GM19467 (cell line): ENCODE results near the gene VSX2.
"Not testable (repeated sequence)": the region's sequence is repeated elsewhere in the genome, so short reads cannot be mapped to it uniquely, and the experiment has no call there.

ENCODE experiments used
- ATAC-seq: cut with Tn5 transposase; IDR thresholded peaks from one replicate; pipeline ENCODE4 v1.9.1; 2021; ENCODE audit warnings: mild to moderate bottlenecking, moderate library complexity; ENCODE audit not compliant: unreplicated experiment

Gene VSX2

DNA sequence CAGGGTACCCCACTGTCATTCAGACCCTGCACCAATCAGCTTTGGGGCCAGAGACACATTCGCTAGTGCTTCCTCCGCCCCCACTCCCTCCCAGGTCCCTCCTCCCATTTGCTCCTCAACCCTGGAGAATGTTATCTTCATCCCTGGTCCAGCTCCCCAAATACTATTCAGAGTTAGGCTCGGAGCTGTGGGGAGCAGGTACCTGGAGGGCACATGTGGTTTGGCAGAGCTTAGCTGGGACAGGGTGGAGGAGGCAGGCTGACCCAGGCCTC, 19.5 kb downstream of the VSX2 start:
- no peak for ATAC-seq

DNA sequence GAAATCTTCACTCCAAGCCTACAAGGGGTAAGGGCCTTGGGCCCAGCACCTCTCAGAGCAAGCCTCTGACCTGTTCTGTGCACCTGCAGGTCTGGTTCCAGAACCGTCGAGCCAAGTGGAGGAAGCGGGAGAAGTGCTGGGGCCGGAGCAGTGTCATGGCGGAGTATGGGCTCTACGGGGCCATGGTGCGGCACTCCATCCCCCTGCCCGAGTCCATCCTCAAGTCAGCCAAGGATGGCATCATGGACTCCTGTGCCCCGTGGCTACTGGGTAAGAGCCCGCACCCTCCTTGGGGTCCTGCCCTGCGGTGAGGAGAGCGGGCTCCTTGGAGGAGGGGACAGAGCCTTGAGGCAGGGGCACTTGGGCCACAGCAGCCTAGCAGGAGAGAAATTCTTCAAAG, 20.3 kb downstream of the VSX2 start:
- no peak for ATAC-seq

DNA sequence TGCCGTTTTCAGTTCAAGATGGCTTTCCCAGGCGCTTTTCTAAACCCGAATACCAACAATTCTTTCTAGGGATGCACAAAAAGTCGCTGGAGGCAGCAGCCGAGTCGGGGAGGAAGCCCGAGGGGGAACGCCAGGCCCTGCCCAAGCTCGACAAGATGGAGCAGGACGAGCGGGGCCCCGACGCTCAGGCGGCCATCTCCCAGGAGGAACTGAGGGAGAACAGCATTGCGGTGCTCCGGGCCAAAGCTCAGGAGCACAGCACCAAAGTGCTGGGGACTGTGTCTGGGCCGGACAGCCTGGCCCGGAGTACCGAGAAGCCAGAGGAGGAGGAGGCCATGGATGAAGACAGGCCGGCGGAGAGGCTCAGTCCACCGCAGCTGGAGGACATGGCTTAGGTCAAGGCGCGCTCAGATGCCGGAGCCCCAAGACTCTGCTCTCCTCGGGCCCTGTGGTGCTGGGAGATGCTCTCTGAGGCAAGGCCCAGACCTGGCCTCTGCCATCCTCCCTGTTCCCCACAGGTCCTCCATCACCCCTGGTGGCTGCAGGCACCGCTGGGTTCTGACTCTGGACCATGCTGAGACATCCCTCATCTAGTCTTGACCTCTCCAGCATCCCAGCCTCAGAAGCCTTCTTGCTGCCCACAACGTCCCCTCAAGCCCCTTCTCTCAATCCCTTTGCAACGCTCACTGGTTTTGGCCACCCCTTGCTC, 21.4 kb downstream of the VSX2 start:
- no peak for ATAC-seq

DNA sequence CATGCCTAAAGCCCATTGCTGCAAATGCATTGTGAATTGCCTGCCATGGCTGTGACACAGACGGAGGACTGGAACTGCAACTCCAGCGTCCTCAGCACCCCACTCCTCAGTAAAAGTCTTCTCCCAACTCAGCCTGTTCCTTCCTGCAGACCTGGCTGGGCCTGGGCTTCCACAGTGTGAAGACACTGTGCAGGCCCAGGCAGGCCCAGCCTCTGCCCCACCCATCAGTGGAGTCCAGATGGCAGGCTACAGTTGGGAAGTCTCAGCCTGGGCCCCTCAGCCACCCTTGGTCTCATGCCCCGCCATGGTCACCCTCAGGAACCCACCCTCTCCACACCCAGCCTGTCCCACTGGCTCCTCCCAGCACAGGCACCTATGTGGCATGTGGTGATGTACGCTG, 22.0 kb downstream of the VSX2 start:
- ATAC-seq = no peak

DNA sequence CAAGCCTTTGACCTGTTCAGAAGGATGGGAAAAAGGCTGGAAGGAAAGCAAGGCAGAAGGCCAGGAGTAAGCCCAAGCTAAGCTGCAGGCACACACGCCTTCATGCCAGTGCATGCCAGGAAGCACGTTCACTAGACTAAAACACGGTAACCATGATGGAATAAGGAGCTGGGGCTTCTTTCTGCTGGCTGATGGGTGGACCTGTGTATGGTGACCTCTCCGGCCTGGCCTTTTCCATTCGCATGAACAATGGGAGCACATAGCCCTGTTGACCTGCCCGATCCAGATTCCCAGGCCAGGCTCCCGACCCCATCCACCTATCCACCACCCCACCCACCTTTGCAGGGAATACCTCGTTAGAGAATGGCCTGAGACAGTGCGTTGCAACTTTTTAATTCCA, 22.8 kb downstream of the VSX2 start:
- ATAC-seq = no peak

DNA sequence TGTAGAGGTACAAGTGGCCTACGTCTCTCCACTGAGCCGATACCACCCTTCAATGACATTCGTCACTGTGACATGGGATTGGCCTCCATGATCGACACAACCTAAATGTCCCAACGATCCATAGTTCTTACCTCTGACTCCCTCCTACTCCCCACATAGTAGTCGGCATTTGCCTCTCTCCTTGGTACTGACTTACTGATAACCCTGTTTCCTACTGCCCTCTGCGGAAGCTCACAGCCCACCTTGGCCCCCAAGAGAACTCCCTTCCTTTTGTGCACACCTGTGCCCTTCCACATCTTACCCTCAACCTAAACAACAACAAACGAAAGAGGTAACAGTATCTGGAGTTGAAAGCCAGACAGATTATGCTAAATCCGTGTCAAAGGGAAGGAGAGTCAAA, 23.9 kb downstream of the VSX2 start:
- no peak for ATAC-seq

DNA sequence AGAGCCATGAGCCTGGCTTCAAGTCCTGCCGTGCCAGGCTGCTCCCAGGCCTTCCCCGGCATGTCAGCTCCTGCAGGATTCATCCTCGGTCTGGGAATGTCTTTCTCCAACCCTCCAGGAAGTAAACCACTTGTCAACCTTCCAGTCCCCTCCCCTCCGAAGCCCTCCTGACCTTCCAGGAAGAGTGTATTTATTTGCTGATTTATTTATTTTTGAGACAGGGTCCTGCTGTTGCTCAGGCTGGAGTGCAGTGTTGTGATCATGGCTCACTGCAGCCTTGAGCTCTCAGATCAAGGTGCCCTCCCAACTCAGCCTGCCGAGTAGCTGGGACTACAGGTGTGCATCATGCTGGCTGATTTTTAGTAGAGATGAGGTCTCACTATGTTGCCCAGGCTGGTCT, 24.7 kb downstream of the VSX2 start:
- ATAC-seq = no peak

DNA sequence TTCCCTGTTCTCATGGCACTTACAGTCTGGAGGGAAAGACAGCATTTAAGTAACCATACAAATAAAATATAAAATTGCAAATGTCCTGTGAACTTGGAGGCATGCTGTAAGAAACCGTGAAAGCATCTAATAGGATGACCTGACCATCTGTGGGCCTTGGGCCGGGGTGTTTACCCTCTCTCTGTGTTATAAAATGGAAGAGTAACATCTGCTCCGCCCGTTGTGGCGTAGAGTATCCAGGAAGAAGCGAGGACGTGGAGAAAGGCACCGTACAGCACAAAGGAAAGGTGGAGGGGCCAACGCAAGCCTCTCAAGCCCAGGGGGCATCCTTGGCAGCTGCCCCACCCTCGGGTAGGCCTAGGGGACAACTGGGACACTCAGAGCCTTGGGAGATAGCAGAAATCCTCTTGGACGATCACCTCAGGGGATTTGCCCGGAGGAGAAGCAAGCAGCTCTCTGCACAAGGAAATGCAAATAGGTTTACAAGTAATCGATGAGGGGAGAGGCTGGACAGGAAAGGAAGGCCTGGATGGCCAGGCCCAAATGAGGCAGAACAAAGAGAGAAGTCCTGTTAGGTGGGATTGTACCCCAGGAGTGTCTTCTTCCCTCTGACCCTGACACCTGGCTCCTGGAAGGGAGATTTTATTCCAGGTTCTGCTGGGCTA, 26.2 kb downstream of the VSX2 start:
- ATAC-seq = no peak

DNA sequence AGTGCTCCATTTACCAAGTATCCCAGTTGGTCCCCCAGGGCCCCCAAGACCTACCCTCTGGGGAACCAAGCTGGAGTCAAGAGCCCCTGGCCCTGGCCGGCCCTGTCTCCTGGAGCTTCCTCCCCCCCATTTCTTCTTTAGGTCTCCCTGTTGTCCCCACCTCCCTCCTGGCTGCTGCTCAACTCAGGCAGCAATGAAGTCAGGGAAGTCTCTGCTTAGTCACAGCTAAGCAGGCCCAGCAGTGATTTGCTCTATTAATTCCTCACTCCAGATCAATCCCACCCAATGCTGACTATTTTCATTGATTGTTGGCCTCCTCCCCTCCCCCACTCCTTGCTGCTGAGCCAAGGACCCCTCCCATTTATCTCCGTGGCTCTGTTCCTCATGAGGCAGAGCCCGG, 28.3 kb downstream of the VSX2 start:
- no peak for ATAC-seq

DNA sequence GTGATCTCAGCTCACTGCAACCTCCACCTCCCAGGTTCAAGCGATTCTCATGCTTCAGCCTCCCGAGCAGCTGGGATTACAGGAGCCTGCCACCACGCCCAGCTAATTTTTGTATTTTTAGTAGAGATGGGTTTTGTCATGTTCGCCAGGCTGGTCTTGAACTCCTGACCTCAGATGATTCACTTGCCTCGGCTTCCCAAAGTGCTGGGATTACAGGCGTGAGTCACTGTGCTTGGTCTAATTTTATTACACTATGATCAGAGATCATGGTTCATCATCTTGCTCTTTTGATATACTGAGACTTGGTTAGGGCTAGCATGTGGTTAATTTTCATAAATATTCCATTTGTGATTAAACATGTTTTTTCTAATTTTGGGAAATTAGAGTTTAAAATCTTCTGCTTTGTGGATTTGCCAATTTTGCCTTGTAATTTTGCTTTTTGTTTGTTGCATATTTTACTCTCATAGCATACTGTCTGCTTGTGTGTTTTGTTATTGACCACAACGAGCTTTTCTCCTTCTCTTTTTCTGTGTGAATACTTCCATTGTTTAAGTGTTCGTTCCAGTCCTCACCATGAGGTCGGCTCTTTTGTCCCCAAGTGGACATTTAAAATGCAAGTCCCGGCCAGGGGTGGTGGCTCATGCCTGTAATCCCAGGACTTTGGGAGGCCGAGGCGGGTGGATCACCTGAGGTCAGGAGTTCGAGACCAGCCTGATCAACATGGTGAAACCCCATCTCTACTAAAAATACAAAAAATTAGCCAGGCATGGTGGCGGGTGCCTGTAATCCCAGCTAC, 31.3 kb downstream of the VSX2 start:
- ATAC-seq = not testable (repeated sequence)

DNA sequence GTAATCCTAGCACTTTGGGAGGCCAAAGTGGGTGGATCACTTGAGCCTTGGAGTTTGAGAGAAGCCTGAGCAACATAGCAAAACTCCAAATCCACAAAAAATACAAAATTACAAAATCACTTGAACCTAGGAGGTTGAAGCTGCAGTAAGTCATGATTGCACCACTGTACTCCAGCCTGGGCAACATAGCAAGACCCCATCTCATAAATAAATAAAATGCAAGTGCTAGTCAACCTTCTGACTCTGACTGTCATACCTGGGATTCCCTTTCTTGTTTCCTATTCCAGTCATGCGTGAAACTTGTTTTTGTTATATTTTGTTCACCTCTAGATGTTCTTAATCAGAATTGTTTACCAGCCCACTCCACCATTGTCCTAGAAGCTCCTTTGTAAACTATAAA, 32.1 kb downstream of the VSX2 start:
- no peak for ATAC-seq

DNA sequence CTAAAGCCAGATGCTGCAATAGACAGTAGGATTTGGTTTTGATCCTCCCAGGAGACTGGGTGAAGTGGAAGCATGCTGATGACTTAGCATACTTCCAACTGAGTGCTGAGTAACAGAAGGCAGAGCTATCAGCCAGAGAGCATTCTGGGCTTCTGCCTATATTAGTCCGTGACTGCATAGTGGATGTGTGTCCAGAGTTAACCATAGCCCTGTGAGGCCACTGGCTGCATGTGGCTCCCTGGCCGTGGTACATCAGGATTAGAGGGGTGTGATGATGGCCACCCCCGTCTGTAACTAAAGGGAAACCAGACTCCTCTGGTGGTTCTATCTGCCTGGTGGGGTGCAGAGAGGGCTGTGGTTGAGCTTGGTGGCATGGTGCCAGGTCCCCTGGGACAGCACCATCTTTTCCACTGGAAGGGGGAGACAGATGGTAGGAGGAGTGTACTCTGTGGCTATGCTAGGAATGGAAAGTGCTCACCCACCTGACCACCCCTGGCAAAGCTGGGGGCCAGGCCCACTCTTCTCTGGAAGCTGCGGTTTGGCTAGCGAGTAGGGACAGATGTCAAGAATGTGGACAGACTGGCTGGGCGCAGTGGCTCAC, 36.1 kb downstream of the VSX2 start:
- no peak for ATAC-seq

DNA sequence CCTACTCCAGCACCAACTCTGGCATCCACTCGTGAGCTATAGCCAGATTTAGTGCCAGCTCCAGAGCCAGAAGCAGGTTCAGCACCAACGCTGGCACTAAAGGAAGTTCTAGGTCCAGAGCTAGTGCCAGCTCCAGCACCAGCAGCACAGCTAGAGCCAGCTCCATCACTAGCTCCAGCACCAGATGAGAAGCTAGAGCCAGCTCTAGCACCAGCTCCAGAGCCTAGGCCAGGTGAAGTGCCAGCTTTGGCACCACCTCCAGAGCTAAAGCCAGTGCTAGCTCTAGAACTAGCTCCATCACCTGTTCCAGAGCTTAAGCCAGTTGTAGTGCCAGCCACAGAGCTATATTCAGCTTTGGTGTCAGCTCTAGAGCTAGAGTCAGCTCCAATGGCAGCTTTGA, 38.8 kb downstream of the VSX2 start:
- no peak for ATAC-seq

DNA sequence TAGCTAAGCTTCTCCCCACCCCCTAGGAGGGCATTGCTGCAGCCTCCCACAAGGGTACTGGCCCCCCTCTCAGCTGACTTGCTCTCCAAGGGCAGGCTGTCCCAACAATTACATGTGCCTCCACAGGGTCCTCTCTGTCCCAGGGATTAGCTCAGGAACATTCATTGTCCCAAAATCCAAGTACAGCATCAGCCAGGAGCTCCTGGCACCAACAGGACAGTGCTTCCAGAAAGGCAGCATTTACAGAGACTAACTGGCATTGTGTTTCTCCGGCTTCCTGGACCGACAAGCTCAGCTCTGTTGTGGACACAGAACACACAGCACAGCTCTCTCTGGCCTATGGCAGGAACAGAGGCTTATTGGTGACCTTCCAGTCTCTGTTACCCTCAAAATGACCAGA, 41.8 kb downstream of the VSX2 start:
- ATAC-seq = no peak

DNA sequence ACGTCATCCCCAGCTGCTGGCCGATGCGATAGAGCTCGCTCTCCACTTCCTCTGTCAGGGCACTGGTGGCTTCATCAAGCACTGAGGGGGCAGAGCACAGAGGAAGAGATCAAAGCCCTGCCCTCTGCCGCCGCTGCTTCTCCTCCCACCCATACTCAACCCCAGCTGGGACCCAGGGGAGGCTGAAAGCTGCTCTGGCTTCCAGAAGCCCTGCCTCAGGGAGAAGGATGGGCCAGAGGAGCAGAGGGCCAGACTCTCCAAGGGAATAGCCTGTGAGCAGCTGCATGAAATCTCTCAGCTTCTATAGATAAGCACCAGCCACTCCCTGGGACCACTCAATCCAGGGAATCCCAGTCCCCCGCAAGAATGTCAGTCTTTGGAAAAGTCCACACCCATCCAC, 47.5 kb downstream of the VSX2 start:
- no peak for ATAC-seq

DNA sequence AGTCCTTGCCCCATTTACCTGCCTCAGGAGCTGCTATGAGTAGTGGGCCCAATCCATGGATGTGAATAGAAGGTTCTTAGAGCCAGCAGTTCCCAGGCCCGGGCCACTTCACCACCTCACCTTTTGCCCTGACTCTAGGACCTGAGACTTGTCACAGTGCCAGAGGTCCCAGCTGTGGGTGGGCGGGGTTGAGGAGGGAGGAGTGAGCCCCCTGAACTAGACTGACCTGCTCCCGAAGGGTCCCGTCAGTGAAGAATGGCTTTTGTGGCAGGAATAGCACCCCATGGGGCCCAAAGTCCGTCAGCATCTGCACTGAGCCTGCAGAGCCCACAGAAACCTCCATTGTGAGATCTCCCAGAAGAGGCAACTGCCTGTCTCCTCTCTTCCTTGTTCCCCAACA, 50.6 kb downstream of the VSX2 start:
- ATAC-seq = no peak

DNA sequence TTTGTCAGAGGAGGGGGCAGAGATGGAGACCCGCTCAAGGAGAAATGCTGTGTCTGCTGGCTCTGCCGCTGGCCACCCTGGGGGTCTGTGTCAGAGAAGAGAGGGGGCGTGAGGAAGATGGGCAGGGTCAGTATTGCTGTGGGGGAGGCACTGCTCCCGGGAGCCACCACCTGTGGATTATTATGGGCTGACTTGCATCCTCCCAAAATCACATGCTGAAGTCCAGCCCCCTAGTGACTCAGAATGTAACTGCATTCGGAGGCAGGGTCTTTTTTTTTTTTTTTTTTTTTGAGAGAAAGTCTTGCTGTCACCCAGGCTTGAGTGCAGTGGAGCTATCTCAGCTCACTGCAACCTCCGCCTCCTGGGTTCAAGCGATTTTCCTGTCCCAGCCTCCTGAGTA, 51.2 kb downstream of the VSX2 start:
- ATAC-seq = no peak

DNA sequence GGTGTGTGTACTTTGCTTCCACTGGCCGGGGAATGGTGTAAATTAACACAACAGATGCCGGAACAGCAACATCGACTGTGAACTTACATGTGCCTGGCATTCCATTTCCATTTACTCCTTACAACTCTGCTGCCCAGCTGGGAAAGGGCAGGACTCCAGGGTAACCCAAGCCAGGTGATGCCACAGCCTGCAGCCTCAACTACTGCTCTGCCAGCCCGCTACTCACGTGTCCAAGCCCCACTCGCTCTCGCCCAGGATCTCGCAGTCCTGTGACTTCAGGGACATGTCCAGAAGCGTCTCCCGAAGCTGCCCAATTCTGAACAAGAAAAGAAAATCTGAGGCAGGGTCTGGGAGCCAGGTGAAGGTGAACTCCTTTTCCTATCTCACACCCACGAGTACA, 52.8 kb downstream of the VSX2 start:
- no peak for ATAC-seq

DNA sequence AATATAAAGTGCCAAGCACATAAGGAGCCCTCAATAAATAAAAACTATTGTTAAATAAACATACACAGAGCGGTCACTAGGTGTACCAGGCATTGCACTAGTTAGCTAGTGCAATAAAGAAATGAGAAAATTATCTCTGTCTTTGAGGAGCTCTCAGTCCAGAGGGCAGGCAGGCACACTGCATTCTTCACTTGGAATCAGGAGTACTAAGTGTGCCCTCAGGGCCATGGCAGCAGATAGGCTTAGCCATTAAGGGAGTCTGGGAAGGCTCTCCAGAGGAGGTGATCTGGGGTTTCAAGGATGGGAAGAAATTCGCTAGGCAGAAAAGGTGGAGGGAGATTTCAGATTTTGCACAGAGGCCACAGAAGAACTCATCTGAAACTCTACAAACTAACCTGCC, 54.4 kb downstream of the VSX2 start:
- ATAC-seq = no peak

DNA sequence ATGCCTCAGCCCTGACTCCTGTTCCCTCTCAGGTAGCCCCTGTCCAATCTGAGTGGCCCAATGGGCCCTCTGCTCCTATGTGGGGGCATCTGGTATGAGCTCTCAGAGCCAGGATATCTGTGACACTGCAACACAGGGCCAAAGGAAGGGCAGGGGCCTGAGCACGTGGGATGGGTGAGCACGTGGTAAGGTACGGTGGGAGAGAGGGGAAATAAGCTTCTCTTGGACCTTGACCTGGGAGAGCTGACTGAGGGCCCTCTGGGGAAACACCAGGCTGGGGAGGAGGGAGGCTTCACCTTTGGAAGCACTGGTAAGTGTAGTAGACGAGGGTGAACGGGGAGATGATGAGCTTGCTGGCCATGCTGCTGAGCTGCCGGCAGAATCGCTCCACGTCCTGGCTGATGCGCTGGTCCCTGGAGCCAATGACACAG, 56.8 kb downstream of the VSX2 start:
- no peak for ATAC-seq

DNA sequence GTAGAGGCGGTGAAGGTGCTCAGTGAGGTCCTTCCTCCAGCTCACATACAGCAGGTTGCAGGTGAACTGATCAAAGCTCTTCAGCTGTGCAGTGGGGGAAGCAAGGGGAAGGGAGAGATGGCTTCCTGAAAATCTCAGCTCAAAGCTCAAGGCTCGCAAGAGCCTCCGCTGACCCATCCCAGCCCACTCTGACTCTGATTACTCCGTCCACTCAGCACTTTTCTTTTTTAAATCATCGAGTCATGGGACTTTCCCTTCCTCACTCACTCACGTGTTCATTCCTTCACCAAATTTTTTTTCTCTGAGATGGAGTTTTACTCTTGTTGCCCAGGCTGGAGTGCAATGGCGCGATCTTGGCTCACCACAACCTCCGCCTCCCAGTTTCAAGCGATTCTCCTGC, 58.7 kb downstream of the VSX2 start:
- no peak for ATAC-seq

DNA sequence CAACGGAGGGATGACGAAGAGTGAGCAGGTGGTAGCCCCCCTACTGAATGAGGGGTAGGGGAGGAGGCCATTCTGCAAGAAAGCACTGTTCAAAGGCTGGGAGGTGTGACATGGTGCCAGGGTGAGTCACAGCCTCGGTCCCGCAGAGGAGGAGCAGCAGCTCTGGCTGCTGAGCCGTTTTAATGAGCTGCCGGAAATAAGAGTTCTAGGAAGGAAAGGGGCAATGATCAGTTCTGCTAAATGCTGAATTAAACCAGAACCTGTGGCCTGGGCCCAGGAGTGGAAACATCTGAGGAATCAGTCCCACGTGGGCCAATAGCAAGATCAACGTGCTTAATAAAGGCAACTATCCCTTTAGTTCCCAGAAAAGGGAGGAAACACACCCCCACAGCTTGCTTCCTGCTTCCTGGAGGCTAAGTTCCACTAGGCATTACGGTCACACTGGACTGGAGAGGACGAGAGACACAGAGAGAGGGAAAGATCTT, 59.9 kb downstream of the VSX2 start:
- ATAC-seq = no peak
